ENCODE data around the gene GAS2. TPM values are rescaled to one million over a fixed set of nuclear protein-coding genes. Genes with fewer than 3 reads are reported as not detected.

Gene GAS2
- total RNA-seq, 2 experiments from 2014 or later: 1.9 to 2.4 TPM

DNA sequence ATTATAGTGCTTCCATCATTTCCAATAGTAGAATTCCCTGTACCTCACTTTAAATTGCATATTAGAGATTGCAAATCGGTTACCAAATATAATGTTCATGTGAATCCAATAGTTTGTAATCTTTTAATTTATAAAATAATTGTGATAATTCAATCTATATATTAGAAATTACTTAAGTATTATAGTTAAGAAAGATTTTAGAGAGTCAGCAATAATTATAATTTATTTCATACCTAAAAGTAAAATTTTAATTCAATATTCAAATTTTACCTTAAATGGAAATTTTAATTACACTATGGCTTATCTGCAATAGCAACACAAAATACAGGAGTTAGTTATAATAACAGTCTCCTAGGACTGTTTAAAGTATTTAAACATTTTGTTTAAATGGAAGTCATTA is 180.3 kb downstream of the GAS2 start:
- ATAC-seq (ENCODE audit: low read depth): no peak
- Mint-ChIP-seq H3K36me3 (peaks cover 2% of the 10 kb centered on the region), H3K27ac (no peak overlapping the region), H3K4me3 (no peak overlapping the region), H3K27me3 (no peaks in the 10 kb centered on the region), H3K4me1 (no peaks in the 10 kb centered on the region), H3K9me3 (no peaks in the 10 kb centered on the region)
- DNase-seq: no peak
- POLR2A ChIA-PET: no interaction called here

DNA sequence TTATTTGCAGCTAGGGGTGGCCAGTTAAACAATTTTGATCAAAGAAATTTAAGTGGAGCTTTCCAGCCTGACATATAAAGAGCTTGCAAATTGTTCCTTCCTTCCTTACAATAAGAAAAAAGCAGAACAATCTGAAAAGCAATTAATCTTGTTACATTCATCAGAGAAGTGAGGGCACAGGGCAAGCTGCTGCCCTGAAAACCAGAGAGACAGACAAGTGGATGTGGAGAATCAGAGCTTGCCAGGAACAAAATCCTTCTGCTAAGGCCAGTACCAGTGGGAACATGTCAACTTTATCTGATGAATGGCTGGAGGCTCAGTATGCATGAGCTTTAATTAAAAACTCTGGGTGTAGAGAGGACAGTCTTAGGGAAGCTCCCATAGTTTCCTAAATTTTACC is 185.1 kb downstream of the GAS2 start:
- no peak for ATAC-seq (ENCODE audit: low read depth)
- no peaks in the 10 kb centered on the region for H3K4me1 Mint-ChIP-seq
- no peaks in the 10 kb centered on the region for H3K27me3 Mint-ChIP-seq
- H3K27ac Mint-ChIP-seq: no peak overlapping the region
- no peak for DNase-seq
- H3K9me3 Mint-ChIP-seq: peaks cover 2% of the 10 kb centered on the region
- no peaks in the 10 kb centered on the region for H3K36me3 Mint-ChIP-seq
- H3K4me3 Mint-ChIP-seq: no peak overlapping the region
- POLR2A ChIA-PET: no interaction called here

DNA sequence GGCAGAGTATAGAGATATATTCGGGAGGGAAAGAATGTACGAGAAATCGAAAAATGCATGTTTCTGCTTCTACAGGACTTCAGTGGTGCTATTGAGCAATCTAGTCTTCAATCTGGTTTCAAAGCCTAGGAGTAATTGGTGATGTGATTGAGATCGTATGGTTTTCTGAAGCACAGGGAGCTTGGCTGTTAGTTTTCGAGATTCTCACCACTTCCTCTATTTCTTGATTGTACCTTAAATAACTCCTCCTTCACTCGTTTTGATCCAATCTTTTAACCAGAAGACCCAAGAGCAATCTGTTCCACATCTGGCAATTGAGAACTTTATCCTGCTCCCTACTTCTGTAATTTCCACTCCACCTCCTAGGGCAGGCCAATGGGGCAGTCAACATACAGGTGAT is 193.3 kb downstream of the GAS2 start:
- Mint-ChIP-seq H3K4me1 (no peaks in the 10 kb centered on the region), H3K27ac (no peak overlapping the region), H3K27me3 (no peaks in the 10 kb centered on the region), H3K36me3 (no peaks in the 10 kb centered on the region), H3K9me3 (no peaks in the 10 kb centered on the region), H3K4me3 (no peak overlapping the region)
- no peak for DNase-seq
- POLR2A ChIA-PET: no interaction called here
- ATAC-seq (ENCODE audit: low read depth): no peak

DNA sequence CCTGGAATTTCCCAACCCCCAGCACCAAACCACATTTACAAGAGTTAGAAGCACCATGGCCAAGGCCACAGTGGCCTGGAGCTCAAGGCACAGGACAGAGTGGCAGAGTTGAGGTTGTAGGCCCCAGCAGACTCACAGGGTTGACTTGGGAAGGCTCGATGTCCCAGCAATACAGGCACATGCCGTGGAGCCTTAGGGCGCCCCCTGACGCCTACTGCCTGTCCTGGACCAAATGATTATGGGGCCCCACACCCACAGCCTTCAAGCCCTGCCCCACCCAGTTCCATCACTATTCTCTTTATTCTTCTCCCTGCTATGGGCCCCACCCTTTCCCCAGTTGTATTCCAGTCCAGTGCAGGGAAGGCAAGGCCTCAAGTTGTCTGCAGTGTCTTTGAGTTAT is 193.8 kb downstream of the GAS2 start, which contains the start of gene CCDC179:
TSS of gene CCDC179 (minus strand) at position 234 of the 400 bp plus-strand sequence. CDS start at position 181, 53 bp downstream.
- no peaks in the 10 kb centered on the region for H3K36me3 Mint-ChIP-seq
- H3K4me1 Mint-ChIP-seq: no peaks in the 10 kb centered on the region
- no peaks in the 10 kb centered on the region for H3K9me3 Mint-ChIP-seq
- ATAC-seq (ENCODE audit: low read depth): no peak
- DNase-seq: no peak
- H3K27ac Mint-ChIP-seq: no peak within 1 kb of the TSS
- H3K4me3 Mint-ChIP-seq: no peak within 1 kb of the TSS
- no peaks in the 10 kb centered on the region for H3K27me3 Mint-ChIP-seq
- POLR2A ChIA-PET: no interaction called here

Other genes with a start within 250 kb of the GAS2 start
- 10 to 100 TPM; 18.4 to 18.7 TPM for gene FANCF, start 40.8 kb upstream of the GAS2 start, total RNA-seq
- 10 to 100 TPM; 42.4 to 42.7 TPM for gene SVIP, start 163.2 kb downstream of the GAS2 start, total RNA-seq
- not detected for gene CCDC179, start 193.9 kb downstream of the GAS2 start, total RNA-seq